Measurements from ENCODE around the gene DZIP1. TPM values are rescaled to one million over a fixed set of nuclear protein-coding genes. Genes with fewer than 3 reads are reported as not detected.
"Not testable (repeated sequence)": the region's sequence is repeated elsewhere in the genome, so short reads cannot be mapped to it uniquely, and the experiment has no call there.

The DZIP1 gene
- total and polyA plus RNA-seq, 10 of the 15 experiments (the other 5 are each of a cell fraction or from before 2014, with no cell fraction given): 0.01 to 1.9 (median 0.55) TPM

DNA sequence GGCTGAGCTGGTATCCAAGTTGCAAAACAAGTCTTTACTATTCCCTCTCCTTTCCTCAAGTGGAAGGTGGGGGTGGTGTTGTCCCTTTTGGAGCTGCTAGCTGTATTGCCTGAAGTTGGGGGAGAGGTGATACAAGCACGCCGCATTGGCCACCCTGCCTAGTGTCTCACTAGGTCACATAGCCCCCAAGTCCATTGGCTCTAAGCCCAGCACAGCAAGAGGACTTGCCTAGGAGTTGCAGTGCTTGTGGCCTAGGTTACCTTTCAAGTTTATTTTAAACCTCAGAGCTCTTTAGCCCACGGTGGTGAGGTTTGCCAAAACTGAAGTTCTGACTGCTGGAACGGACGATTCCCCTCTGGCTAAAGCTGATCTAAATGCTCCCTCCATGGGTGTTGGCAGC lies 27.1 kb upstream of the DZIP1 start:
- CTCF ChIA-PET: interaction anchor here (0.6 to 1.8 kb wide), 2 partner anchors 11 to 1582 kb away, joined by 3 to 7 read pairs; no protein-coding TSS in a partner anchor
- FAIRE-seq (no peak), ATAC-seq (no peak), DNase-seq (ENCODE audit: low read depth, low spot score) (no peak)
- H3K4me2 ChIP-seq (ENCODE audit: control insufficient read depth, insufficient read depth): no peak overlapping the region
- POLR2A ChIA-PET: no interaction called here
- no peak overlapping the region for H3K27ac ChIP-seq (ENCODE audit: control insufficient read depth, insufficient read depth)
- no peaks in the 10 kb centered on the region for H3K4me1 ChIP-seq (ENCODE audit: control insufficient read depth, insufficient read depth, low read length)
- no peaks in the 10 kb centered on the region for H3K36me3 ChIP-seq (ENCODE audit: control insufficient read depth in 2 of 2, insufficient read depth in 2 of 2, low read length in 1 of 2)
- H3K9ac ChIP-seq (ENCODE audit: control insufficient read depth, insufficient read depth, low read length): no peak overlapping the region
- no TSS peak for BruUV-seq (replicated peaks)
- H3K27me3 ChIP-seq (replicated peaks in 1 of 2; ENCODE audit: control insufficient read depth in 2 of 2, insufficient read depth in 2 of 2, low read length in 1 of 2): no peaks in the 10 kb centered on the region
- H3K9me3 ChIP-seq (replicated peaks; ENCODE audit: control insufficient read depth, insufficient read depth, low read length): peaks cover 4% of the 10 kb centered on the region
- peaks cover 14% of the 10 kb centered on the region for H3K79me2 ChIP-seq (ENCODE audit: control insufficient read depth, insufficient read depth, low read length)
- in situ Hi-C loops (cut with MboI) (no loop called here), intact Hi-C loops (cut with micrococcal nuclease; ENCODE audit: unreplicated experiment) (no loop called here)
- TF ChIP-seq, protein P1, sequence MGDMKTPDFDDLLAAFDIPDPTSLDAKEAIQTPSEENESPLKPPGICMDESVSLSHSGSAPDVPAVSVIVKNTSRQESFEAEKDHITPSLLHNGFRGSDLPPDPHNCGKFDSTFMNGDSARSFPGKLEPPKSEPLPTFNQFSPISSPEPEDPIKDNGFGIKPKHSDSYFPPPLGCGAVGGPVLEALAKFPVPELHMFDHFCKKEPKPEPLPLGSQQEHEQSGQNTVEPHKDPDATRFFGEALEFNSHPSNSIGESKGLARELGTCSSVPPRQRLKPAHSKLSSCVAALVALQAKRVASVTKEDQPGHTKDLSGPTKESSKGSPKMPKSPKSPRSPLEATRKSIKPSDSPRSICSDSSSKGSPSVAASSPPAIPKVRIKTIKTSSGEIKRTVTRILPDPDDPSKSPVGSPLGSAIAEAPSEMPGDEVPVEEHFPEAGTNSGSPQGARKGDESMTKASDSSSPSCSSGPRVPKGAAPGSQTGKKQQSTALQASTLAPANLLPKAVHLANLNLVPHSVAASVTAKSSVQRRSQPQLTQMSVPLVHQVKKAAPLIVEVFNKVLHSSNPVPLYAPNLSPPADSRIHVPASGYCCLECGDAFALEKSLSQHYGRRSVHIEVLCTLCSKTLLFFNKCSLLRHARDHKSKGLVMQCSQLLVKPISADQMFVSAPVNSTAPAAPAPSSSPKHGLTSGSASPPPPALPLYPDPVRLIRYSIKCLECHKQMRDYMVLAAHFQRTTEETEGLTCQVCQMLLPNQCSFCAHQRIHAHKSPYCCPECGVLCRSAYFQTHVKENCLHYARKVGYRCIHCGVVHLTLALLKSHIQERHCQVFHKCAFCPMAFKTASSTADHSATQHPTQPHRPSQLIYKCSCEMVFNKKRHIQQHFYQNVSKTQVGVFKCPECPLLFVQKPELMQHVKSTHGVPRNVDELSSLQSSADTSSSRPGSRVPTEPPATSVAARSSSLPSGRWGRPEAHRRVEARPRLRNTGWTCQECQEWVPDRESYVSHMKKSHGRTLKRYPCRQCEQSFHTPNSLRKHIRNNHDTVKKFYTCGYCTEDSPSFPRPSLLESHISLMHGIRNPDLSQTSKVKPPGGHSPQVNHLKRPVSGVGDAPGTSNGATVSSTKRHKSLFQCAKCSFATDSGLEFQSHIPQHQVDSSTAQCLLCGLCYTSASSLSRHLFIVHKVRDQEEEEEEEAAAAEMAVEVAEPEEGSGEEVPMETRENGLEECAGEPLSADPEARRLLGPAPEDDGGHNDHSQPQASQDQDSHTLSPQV (IDR thresholded peaks at IDR 0.05): no peak
- TF ChIP-seq RBBP5 (conservative IDR thresholded peaks at IDR 0.05) (no peak), ASH2L (IDR thresholded peaks at IDR 0.05; ENCODE audit: borderline replicate concordance, low read depth) (no peak), NFYA (IDR thresholded peaks at IDR 0.05; ENCODE audit: borderline replicate concordance, low read depth, low read length) (no peak), NBN (IDR thresholded peaks at IDR 0.05) (no peak), KAT2A (conservative IDR thresholded peaks at IDR 0.05; ENCODE audit: control insufficient read depth, low read depth, low read length) (no peak), HDAC2 (IDR thresholded peaks at IDR 0.05) (no peak)
- WGBS (ENCODE audit: insufficient coverage, insufficient replicate concordance, low lambda C conversion rate, missing lambda C conversion rate): 99% methylated on average over 5 of the region's 5 CpGs
- RAD21 ChIA-PET (ENCODE audit: unreplicated experiment): no interaction called here
- no peaks in the 10 kb centered on the region for H4K20me1 ChIP-seq (ENCODE audit: control insufficient read depth, insufficient read depth)
- no peak overlapping the region for H3K4me3 ChIP-seq
- SMC1A ChIA-PET (ENCODE audit: uncharacterized antibody, unreplicated experiment): interaction anchor here (1.0 to 1.6 kb wide), 3 partner anchors 11 to 137 kb away, joined by 3 to 7 read pairs (median 4); no protein-coding TSS in a partner anchor
- H2AFZ ChIP-seq (ENCODE audit: control insufficient read depth, low read depth, low read length): no peak overlapping the region

DNA sequence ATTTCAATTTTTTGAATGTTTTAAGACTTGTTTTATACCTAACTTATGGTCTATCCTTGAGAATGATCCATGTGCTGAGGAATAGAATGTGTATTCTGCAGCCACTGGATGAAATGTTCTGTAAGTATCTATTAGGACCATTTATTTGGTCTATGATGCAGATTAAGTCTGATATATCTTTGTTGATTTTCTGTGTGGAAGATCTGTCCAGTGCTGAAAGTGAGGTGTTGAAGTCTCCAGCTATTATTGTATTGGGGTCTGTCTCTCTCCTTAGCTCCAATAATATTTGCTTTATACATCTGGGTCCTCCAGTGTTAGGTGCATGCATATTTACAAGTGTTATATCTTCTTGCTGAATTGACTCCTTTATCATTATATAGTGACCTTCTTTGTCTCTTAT lies 22.7 kb upstream of the DZIP1 start:
- H3K9ac ChIP-seq (ENCODE audit: control insufficient read depth, insufficient read depth, low read length); FAIRE-seq; H3K9me3 ChIP-seq (replicated peaks; ENCODE audit: control insufficient read depth, insufficient read depth, low read length); H4K20me1 ChIP-seq (ENCODE audit: control insufficient read depth, insufficient read depth); BruUV-seq (replicated peaks); H3K4me3 ChIP-seq; H3K36me3 ChIP-seq (ENCODE audit: control insufficient read depth in 2 of 2, insufficient read depth in 2 of 2, low read length in 1 of 2); H3K4me1 ChIP-seq (ENCODE audit: control insufficient read depth, insufficient read depth, low read length); H3K4me2 ChIP-seq (ENCODE audit: control insufficient read depth, insufficient read depth); H3K27me3 ChIP-seq (replicated peaks in 1 of 2; ENCODE audit: control insufficient read depth in 2 of 2, insufficient read depth in 2 of 2, low read length in 1 of 2); H3K79me2 ChIP-seq (ENCODE audit: control insufficient read depth, insufficient read depth, low read length); H2AFZ ChIP-seq (ENCODE audit: control insufficient read depth, low read depth, low read length); H3K27ac ChIP-seq (ENCODE audit: control insufficient read depth, insufficient read depth); RAD21 ChIA-PET (ENCODE audit: unreplicated experiment); in situ Hi-C loops (cut with MboI); POLR2A ChIA-PET; intact Hi-C loops (cut with micrococcal nuclease; ENCODE audit: unreplicated experiment); ATAC-seq; DNase-seq (ENCODE audit: low read depth, low spot score): not testable (repeated sequence)
- CTCF ChIA-PET: interaction anchor here (0.7 to 0.8 kb wide), 2 partner anchors 43 to 167 kb away, joined by 3 to 5 read pairs; no protein-coding TSS in a partner anchor
- SMC1A ChIA-PET (ENCODE audit: uncharacterized antibody, unreplicated experiment): interaction anchor here (1.9 kb wide), 1 partner anchor 167 kb away, joined by 4 read pairs; no protein-coding TSS in a partner anchor
